HepG2 (cell line): Measurements from ENCODE around the gene RIF1. TPM values are rescaled to one million over a fixed set of nuclear protein-coding genes. Genes with fewer than 3 reads are reported as not detected.

Experiments
- DNMT3B ChIP-seq: conservative IDR thresholded peaks from 2 replicates; pipeline ENCODE4 v1.6.1; 2016; ENCODE audit warnings: missing biosample characterization, control low read depth
- MIER3 ChIP-seq: IDR thresholded peaks from 2 replicates; pipeline ENCODE4 v1.6.1; 2016; ENCODE audit warnings: missing compliant biosample characterization, borderline replicate concordance
- PHF21A ChIP-seq: sonication (generic); formaldehyde crosslinking; IDR thresholded peaks from 2 replicates; pipeline ENCODE4 v1.5.0; 2020; ENCODE audit warnings: mild to moderate bottlenecking, missing genetic modification reagents
- SKI ChIP-seq: fragments of 450-650 bp; IDR thresholded peaks from one replicate; pipeline ENCODE4 v1.6.1; 2018; ENCODE audit warnings: mild to moderate bottlenecking; ENCODE audit not compliant: partially characterized antibody
- ZFP36L2 ChIP-seq: sonication (generic); formaldehyde crosslinking; IDR thresholded peaks from 2 replicates; pipeline ENCODE4 v1.4.0; 2020; ENCODE audit warnings: missing genetic modification reagents
- ZIK1 ChIP-seq: sonication (generic); formaldehyde crosslinking; IDR thresholded peaks from 2 replicates; pipeline ENCODE4 v1.5.0; 2020; ENCODE audit warnings: mild to moderate bottlenecking, low read depth, missing genetic modification reagents, borderline replicate concordance
- ZNF552 ChIP-seq: sonication (generic); formaldehyde crosslinking; IDR thresholded peaks from 2 replicates; pipeline ENCODE4 v1.9.0; 2022; ENCODE audit warnings: missing genetic modification reagents, mild to moderate bottlenecking, borderline replicate concordance
- ZNF776 ChIP-seq: sonication (generic); formaldehyde crosslinking; IDR thresholded peaks from 2 replicates; pipeline ENCODE4 v1.4.0; 2020; ENCODE audit warnings: mild to moderate bottlenecking, missing genetic modification reagents
- ZNF788 ChIP-seq: sonication (generic); formaldehyde crosslinking; IDR thresholded peaks from 2 replicates; pipeline ENCODE4 v1.5.0; 2020; ENCODE audit warnings: mild to moderate bottlenecking, missing genetic modification reagents, borderline replicate concordance
- ZNF792 ChIP-seq: IDR thresholded peaks from 2 replicates; pipeline ENCODE4 v1.6.1; 2016
- ZNF841 ChIP-seq: sonication (generic); formaldehyde crosslinking; IDR thresholded peaks from 2 replicates; pipeline ENCODE4 v1.8.1; 2023; ENCODE audit warnings: missing genetic modification reagents, borderline replicate concordance
- polyA plus RNA-seq, 8 experiments: library from polyadenylated mRNA; depleted of rRNA in 3 of 8; stranded (reverse) in 7 of 8; unstranded in 1 of 8; fragments of >200 nt; fragmentation: Illumina TruSeq in 4 of 8; extraction: Trizol in 4 of 8; gene quantifications; 2 replicates each; pipeline versions ENCODE4 v1.2.1 to v1.2.3, GENCODE V29; 2011 to 2016; ENCODE audit warnings: low read depth in 4 of 8, missing spikeins in 1 of 8, mixed read lengths in 1 of 8; ENCODE audit not compliant: insufficient read depth in 1 of 8
- total RNA-seq, 5 experiments: library from RNA; depleted of rRNA; stranded (reverse); fragments of >200 nt; fragmentation: Illumina TruSeq; extraction: Trizol; gene quantifications; 2 replicates each; pipeline ENCODE4 v1.2.3, GENCODE V29; 2016; ENCODE audit warnings: low read depth in 1 of 5
- TF ChIP-seq, protein P1 (sequence below): sonication (generic); formaldehyde crosslinking; IDR thresholded peaks from 2 replicates; pipeline ENCODE4 v1.4.0; 2020; ENCODE audit warnings: missing genetic modification reagents, borderline replicate concordance
- TF ChIP-seq, protein P2 (sequence below): fragments of 450-650 bp; IDR thresholded peaks from 2 replicates; pipeline ENCODE4 v1.6.1; 2016
- TF ChIP-seq, protein P3 (sequence below): sonication (generic); formaldehyde crosslinking; IDR thresholded peaks from 2 replicates; pipeline ENCODE4 v1.4.0; 2020; ENCODE audit warnings: mild to moderate bottlenecking, missing genetic modification reagents
- TF ChIP-seq, protein P4 (sequence below): sonication (generic); formaldehyde crosslinking; IDR thresholded peaks from 2 replicates; pipeline ENCODE4 v1.4.0; 2020; ENCODE audit warnings: mild to moderate bottlenecking, missing genetic modification reagents
- TF ChIP-seq, protein P5 (sequence below): sonication (generic); formaldehyde crosslinking; IDR thresholded peaks from 2 replicates; pipeline ENCODE4 v1.5.0; 2020; ENCODE audit warnings: missing genetic modification reagents
- TF ChIP-seq, protein P6 (sequence below): sonication (generic); formaldehyde crosslinking; IDR thresholded peaks from 2 replicates; pipeline ENCODE4 v1.5.0; 2020; ENCODE audit warnings: missing genetic modification reagents
- TF ChIP-seq, protein P7 (sequence below): sonication (generic); formaldehyde crosslinking; IDR thresholded peaks from 2 replicates; pipeline ENCODE4 v1.8.1; 2023; ENCODE audit warnings: missing genetic modification reagents, inconsistent platforms, borderline replicate concordance

Gene RIF1
- total and polyA plus RNA-seq, 2 of the 13 experiments (the other 11 are each of a cell fraction or from before 2014, with no cell fraction given) = 12.1 to 73.6 TPM

DNA sequence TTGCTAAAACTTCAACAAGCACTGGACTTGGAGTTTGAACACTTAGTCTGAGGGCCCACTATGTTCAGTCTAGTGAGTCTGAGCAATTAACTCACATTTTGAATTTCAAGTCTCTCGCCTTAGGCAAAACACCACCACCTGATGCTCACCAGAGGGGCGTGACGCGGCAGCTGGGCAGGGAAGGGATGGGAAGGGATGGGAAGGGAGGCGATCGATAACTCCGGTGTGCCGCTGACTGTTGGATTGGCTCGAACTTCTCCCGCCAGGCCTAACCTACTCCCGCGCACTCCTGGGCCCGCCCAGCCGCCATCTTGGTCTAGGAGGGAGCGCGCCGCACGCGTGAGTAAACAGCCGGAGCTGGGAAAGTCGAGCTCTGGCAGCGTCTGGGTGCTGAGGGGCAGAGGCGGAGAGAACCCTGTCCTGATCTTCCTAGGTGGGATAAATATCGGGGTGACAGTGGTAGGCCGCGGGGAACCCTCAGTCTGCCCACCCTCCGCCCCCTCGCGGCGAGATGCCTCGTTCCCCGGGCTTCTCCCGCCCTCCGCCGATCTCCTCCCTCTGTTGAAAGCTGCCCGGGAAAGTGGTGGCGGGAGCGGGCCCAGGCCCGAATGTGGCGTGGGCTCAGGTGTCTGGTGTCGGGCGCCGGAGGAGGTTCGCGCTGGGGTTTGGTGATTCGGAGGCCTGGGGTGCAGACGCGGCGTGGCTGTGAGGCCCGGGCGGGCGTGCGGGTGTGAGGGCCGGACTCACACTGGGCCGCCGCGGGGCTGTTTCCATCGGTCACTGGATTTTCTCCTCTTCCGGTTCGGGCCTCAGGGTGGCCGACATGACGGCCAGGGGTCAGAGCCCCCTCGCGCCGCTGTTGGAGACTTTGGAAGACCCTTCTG lies at the start of gene RIF1 (continued):
- TF ChIP-seq, protein P1, sequence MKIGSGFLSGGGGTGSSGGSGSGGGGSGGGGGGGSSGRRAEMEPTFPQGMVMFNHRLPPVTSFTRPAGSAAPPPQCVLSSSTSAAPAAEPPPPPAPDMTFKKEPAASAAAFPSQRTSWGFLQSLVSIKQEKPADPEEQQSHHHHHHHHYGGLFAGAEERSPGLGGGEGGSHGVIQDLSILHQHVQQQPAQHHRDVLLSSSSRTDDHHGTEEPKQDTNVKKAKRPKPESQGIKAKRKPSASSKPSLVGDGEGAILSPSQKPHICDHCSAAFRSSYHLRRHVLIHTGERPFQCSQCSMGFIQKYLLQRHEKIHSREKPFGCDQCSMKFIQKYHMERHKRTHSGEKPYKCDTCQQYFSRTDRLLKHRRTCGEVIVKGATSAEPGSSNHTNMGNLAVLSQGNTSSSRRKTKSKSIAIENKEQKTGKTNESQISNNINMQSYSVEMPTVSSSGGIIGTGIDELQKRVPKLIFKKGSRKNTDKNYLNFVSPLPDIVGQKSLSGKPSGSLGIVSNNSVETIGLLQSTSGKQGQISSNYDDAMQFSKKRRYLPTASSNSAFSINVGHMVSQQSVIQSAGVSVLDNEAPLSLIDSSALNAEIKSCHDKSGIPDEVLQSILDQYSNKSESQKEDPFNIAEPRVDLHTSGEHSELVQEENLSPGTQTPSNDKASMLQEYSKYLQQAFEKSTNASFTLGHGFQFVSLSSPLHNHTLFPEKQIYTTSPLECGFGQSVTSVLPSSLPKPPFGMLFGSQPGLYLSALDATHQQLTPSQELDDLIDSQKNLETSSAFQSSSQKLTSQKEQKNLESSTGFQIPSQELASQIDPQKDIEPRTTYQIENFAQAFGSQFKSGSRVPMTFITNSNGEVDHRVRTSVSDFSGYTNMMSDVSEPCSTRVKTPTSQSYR (CRISPR knock-in tag) = peak; percentile 11; the same call in 1 of the 2 replicates
- TF ChIP-seq ZNF776 (CRISPR knock-in tag) (peak; percentile 89; the same call in 1 of the 2 replicates), DNMT3B (CRISPR knock-in tag) (peak; percentile 82; the same call in 1 of the 2 replicates), SKI (peak; percentile 71), ZNF792 (CRISPR knock-in tag) (0 out of 2 replicates have a peak, but pooled peaks have one; percentile 58), MIER3 (CRISPR knock-in tag) (peak; percentile 93; the same call in 1 of the 2 replicates), ZFP36L2 (CRISPR knock-in tag) (no peak), PHF21A (peak; percentile 65; the same call in 1 of the 2 replicates), ZNF788 (CRISPR knock-in tag) (peak; percentile 98), ZNF552 (peak; percentile 76; the same call in 1 of the 2 replicates), ZNF841 (CRISPR knock-in tag) (peak; percentile 50; the same call in 1 of the 2 replicates), ZIK1 (CRISPR knock-in tag) (peak; percentile 95)
- TF ChIP-seq, protein P2, sequence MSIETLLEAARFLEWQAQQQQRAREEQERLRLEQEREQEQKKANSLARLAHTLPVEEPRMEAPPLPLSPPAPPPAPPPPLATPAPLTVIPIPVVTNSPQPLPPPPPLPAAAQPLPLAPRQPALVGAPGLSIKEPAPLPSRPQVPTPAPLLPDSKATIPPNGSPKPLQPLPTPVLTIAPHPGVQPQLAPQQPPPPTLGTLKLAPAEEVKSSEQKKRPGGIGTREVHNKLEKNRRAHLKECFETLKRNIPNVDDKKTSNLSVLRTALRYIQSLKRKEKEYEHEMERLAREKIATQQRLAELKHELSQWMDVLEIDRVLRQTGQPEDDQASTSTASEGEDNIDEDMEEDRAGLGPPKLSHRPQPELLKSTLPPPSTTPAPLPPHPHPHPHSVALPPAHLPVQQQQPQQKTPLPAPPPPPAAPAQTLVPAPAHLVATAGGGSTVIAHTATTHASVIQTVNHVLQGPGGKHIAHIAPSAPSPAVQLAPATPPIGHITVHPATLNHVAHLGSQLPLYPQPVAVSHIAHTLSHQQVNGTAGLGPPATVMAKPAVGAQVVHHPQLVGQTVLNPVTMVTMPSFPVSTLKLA = peak; percentile 71
- TF ChIP-seq, protein P3, sequence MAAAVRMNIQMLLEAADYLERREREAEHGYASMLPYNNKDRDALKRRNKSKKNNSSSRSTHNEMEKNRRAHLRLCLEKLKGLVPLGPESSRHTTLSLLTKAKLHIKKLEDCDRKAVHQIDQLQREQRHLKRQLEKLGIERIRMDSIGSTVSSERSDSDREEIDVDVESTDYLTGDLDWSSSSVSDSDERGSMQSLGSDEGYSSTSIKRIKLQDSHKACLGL = peak; percentile 82
- TF ChIP-seq, protein P4, sequence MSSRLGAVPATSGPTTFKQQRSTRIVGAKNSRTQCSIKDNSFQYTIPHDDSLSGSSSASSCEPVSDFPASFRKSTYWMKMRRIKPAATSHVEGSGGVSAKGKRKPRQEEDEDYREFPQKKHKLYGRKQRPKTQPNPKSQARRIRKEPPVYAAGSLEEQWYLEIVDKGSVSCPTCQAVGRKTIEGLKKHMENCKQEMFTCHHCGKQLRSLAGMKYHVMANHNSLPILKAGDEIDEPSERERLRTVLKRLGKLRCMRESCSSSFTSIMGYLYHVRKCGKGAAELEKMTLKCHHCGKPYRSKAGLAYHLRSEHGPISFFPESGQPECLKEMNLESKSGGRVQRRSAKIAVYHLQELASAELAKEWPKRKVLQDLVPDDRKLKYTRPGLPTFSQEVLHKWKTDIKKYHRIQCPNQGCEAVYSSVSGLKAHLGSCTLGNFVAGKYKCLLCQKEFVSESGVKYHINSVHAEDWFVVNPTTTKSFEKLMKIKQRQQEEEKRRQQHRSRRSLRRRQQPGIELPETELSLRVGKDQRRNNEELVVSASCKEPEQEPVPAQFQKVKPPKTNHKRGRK = no peak
- TF ChIP-seq, protein P5, sequence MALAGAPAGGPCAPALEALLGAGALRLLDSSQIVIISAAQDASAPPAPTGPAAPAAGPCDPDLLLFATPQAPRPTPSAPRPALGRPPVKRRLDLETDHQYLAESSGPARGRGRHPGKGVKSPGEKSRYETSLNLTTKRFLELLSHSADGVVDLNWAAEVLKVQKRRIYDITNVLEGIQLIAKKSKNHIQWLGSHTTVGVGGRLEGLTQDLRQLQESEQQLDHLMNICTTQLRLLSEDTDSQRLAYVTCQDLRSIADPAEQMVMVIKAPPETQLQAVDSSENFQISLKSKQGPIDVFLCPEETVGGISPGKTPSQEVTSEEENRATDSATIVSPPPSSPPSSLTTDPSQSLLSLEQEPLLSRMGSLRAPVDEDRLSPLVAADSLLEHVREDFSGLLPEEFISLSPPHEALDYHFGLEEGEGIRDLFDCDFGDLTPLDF (CRISPR knock-in tag) = peak; percentile 100
- TF ChIP-seq, protein P6, sequence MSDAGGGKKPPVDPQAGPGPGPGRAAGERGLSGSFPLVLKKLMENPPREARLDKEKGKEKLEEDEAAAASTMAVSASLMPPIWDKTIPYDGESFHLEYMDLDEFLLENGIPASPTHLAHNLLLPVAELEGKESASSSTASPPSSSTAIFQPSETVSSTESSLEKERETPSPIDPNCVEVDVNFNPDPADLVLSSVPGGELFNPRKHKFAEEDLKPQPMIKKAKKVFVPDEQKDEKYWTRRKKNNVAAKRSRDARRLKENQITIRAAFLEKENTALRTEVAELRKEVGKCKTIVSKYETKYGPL (CRISPR knock-in tag) = no peak
- TF ChIP-seq, protein P7, sequence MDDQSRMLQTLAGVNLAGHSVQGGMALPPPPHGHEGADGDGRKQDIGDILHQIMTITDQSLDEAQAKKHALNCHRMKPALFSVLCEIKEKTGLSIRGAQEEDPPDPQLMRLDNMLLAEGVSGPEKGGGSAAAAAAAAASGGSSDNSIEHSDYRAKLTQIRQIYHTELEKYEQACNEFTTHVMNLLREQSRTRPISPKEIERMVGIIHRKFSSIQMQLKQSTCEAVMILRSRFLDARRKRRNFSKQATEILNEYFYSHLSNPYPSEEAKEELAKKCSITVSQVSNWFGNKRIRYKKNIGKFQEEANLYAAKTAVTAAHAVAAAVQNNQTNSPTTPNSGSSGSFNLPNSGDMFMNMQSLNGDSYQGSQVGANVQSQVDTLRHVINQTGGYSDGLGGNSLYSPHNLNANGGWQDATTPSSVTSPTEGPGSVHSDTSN (CRISPR knock-in tag) = no peak
